Stimulated activated CD4-positive, alpha-beta T cell treated with anti-CD3 and anti-CD28 coated beads, Interleukin-2, amount 100 ng/mL, for 48 hours (primary cell): Measurements from ENCODE around the gene CFAP46.

Source experiments
- DNase-seq, 2 donors: peaks; one replicate each; pipeline ENCODE4 v3.0.0-alpha.2; 2020

CFAP46 gene

DNA sequence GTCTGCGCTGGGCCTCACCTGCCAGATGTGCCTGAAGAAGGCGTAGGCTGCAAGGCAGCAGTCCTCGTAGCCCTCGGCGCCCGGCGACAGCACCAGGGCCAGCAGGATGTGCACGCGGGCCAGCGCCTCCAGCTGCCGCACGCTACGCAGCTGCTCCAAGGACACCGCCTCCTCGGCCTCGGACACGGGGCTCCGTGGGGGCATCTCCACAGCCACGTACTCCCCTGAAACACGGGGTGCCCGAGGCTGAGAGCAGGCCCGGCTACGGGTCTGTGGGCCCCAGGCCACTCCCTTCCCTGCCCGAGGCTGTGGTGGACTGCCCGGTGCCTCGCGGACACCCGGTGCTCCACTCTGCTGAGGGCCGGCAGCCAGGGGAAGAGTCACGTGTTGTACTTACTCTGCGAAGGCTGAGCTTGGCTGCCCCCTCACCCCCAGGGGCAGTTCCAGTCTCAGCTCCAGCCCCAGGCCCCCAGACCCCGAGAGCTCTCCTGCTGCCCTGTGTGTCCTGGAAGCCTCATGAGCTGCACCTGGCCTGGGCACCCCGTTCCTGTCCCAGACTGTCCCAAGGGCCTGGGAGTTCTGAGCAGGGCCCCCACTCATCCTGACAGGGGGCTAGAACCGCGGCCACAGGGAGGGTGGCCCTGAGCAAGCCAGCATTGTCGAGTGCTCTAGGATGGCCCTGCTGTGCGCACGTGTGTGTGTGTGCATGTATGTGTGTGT is 62.8 kb downstream of the CFAP46 start:
- no peak for DNase-seq

DNA sequence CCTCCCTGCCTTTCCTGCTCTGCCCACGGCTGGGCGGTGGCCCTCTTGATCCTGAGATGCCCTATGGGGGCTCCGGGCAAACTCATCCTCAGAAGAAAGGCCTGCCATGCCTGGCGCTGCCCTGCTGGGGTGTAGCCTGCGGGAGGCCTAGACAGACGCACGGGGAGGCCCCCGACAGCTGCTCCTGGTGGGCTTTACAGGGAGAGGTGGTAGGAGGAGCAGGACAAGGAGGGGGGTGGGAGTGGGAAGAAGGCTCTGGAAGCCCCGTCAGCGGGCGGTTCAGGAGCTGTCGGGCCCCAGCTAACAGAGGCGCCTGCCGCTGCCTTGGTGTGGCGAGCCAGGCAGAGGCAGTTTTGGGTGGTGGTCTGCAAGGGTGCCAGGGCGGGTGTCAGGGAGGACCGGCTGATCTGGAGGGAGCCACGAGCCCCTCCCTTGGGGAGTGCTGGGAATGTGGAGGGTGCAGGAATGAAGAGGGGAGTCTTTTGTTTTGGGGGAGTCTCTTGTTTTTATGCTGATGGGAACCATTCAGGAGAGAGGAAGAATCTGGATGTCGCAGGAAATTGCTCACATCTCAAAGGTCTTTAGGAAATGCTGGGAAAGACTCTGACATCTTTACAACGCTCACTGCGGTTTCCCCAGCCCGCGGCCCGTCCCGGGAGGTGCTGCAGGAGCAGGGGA is 63.5 kb downstream of the CFAP46 start:
- DNase-seq: no peak

DNA sequence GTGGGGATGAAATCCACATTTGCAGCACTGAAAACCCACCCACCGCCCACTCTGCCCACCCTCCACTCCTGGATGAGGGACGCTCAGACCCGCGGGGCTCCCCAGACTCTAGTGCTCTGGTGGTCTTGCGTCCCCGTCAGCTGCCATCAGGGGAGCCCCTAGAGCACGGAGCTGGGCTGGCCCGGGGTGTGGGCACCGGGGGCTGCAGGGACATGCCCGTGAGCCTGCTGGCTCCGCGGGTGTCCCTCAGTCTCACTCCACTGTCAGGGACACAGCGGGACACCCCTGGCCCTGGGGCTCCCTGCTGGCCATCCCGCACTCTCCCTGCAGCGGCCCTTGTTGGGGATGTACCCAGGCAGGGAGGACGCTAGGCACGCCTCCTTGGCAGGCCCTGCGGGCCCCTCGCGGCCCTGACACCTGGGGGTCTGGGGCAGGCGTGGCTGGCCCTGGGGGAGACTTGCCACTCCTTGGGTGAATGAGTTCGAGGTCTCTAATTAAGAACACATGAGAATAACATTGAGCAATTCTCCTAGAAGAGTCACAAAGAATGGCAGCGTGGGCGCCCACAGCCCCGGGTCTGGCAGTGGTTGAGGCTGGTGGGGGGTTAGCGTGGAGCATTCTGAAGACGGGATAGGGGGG is 64.2 kb downstream of the CFAP46 start:
- DNase-seq: no peak

DNA sequence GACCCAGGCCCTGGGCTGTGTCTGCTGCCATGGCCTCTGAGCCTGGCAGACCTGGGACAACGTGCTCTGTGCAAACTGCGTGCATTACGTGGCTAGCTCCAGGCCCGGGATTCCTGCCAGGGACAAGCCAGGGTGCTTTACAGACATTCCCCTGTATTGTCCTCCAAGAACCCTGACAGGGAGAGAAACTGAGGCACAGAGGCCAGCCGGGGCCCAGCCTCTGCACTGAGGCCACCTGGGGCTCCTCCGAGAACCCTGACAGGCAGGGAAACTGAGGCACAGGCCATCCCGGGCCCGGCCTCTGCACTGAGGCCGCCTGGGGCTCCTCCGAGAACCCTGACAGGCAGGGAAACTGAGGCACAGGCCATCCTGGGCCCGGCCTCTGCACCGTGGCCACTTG is 64.9 kb downstream of the CFAP46 start:
- no peak for DNase-seq

DNA sequence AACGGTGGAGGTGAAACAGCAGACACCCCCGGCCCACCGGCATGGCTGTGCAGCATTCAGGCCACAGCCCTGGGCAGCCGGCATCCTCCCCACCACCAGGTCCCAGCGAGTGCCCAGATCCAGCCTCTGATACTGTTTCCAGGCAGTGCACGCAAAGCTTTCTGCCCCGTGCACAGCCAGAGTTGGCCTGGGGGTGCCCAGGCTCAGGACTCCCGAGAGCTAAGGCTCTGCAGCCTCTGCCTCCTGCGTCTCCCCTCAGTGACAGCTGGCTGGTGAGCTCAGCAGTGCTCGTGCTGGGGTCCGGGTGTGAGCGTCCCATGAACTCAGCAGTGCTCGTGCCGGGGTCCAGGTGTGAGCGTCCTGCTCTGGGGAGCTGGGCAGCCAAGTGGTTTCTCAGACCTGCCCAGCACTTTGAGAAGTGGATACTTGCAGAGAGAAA is 65.4 kb downstream of the CFAP46 start:
- DNase-seq: no peak

DNA sequence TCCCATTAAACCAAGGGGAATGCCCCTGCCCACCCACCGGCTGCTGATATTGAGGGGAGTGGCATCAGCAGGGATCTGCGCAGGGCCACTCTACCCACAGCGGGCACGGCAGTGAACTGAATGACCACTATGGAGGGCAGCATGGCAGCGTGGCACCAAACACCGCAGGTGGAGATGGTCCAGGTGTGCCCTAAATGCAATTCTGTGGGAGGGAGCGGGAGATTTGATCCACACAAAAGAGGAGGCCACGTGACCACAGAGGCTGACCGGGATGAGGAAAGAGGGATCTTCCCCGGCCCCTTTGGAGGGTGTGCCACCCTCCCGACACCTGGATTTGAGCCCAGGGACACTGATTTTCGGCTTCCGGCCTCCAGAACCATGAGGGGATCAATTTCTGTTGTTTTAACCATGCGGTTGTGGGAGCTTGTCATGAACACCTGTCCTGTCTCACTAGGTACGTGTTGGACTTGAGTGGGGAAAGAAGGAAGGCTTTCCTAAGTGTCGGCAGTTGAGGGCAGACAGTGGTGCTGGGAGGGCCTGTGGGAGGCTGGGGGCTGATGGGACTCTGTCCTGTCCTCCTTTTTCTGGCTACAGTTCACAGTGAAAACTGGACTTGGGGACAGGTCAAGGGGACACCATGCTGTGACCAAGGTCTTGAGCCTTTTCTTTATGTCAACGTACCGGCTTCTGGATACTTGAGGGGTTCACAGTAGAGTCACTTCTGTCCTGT is 66.1 kb downstream of the CFAP46 start:
- no peak for DNase-seq

DNA sequence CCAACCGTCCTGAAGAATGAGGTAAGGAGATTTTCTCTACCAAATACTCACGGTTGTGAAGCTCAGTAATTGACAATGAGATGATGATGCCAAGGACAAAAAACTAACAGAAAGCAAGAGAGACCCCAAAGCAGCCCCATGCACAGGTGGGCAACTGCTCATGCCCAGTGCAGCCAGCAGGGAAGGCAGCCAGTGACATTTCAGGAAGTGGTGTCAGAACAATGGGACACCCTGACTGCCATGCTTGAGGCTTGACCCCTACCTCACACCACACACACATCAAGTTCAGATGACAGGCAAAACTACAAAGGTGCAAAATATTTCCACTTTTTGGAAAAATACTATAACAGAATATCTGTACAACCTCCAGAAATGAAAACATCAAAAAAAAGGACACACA is 66.9 kb downstream of the CFAP46 start:
- no peak for DNase-seq

DNA sequence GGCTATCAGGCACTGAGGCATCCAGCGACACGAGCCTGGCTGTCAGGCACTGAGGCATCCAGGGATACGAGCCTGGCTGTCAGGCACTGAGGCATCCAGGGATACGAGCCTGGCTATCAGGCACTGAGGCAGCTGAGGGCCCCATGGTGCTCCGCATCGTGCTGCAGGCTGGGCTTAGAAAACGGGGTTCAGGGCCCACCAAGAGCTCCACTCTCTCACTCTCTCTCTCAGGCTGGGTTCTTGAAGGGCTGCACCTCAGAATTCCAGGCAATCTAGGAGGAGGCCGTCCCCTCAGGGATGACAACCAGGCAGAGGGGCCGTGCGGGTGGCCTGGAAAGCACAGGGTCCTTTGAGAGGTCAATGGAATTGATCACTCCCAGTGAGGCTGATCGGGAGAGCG is 69.0 kb downstream of the CFAP46 start:
- DNase-seq: no peak

DNA sequence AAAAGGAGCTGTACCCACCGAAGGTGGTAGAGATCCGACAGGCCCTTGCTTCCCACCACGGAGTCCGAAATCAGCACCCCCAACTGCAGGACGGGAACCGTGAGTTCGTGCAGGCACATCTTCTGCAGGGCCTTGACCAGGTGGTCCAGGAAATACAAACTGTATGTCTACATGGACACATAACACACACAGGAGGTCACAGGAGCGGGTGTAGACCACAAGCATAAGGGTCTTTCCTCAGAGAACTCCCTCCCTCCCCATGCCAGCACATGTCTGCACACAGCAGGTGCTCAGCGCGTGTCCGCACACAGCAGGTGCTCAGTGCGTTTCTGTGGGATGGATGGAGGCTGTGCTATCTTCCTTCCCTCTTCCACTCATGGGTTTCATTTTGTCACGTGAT is 69.7 kb downstream of the CFAP46 start:
- no peak for DNase-seq

DNA sequence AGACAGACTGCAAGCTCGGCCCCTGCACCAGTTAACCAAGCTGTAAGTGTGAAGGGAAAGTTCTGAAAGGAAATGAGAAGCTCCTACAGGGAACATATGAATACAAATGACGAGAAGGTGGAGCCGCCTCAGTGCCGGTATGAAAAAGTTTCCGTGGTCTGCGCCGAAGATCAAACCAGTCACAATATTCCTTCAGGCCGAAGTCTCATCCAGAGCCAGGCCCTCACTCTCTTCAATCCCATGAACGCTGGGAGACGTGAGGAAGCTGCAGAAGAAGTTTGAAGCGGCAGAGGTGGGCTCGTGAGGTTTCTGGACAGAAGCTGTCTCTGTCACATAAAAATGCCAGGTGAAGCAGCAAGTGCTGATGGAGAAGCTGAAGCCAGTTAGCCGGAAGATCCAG is 71.9 kb downstream of the CFAP46 start:
- no peak for DNase-seq

DNA sequence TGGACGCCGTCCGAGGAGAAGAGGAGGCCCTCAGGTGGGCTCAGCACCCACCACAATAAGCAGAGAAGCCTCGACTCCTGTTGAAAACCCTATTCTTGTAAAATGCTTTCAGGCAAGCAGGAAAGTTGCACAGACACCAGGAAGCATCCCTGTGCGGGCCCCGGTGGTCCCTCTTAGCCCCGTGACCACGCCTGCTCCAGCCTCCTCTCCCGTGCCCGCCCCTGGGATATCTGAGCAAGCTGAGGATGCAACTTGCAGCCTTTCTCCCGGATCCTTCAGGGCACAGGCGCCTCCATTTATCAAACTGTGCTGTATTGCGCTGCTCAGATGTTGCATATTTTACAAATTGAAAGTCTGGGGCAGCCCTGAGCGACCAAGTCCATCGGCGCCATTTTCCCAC is 72.7 kb downstream of the CFAP46 start:
- DNase-seq: no peak

DNA sequence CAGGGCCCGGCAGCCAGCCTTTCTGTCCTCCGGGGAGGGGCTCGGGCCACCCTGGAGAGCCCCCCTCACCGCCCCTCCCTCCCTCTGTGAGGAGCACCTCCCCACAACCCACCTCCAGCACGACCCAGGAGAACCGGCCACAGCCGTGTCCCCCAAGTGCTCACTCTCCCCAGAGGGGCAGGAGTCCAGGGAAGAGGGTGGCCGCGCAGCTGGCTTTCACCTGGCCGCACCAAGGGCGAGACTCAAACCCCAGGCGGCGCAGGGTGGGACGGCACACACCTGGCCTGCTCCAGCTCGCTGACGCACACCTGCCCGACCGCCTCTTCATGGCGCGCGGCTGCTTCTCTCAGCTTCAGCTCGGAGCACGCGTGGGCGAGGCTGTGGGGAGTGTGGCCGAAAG is 73.4 kb downstream of the CFAP46 start:
- no peak for DNase-seq

DNA sequence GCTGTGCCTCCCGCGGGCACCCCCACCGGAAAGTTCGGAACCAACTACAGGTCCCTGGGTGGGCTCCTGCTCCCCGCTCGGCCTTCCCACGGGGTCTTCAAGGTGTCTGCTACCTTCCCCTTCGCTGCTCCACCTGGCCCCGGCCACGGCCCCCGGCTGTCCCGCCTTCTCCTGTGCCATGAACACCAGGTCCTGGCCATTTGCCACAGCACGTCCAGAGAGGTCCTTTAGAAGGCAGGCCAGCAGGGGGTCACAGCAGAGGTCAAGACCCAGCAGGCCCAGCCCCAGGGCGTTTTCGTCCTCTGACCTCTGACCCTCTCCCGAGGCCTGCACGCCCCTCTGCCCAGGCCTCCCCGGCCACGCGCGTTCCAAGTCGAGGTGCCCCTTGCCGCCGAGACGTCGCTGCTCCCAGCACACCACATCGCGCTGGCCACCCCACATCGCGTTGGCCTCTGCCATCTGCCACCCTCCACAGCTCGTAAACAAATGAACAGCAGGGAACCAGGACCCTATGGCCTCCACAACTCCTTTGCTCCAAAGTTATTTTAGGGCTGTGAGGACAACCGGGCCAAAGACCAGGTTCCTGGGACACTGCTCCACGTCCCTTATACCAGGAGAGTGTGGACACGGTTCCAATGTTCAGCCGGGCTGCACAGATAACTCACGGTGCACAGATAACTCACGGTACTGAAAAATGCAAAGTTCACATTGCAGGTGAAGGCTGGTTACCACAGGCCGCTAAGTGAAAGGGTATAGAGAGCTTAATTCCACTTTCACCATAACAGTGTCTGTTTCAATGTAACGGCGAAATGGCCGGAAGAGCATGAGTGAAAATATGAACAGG is 74.3 kb downstream of the CFAP46 start:
- no peak for DNase-seq

DNA sequence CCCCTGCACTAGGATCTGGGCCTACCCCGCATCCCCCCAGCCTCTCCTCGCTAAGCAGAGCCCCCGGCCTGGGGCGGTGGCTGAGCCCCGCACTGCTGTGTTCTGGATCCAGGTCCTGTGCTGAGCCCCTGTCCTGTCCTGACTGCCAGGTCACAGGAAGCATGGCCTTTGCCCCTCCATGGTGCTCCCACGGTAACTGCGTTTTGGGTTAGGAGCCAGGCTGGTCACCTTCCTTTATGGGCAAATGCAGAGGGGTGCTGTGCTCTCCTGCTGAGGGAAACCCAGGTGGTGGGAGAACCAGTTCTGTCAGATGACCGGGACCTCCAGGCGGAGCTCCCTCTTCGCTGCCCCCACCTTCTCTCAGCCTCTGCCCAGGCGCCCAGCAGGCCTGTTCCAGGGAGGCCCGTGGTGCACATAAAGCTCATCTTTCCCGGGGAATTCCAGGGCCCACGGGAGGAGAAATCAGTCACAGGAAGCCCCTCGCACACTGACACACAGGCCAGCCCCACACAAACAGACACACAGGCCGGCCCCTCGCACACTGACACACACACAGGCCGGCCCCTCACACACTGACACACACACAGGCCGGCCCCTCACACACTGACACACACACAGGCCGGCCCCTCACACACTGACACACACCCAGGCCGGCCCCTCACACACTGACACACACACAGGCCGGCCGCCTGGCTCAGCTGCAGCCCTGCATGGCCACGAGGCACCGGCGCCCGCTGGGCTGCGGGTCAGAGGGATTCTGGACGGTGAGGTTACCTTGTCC is 75.6 kb downstream of the CFAP46 start:
- no peak for DNase-seq

DNA sequence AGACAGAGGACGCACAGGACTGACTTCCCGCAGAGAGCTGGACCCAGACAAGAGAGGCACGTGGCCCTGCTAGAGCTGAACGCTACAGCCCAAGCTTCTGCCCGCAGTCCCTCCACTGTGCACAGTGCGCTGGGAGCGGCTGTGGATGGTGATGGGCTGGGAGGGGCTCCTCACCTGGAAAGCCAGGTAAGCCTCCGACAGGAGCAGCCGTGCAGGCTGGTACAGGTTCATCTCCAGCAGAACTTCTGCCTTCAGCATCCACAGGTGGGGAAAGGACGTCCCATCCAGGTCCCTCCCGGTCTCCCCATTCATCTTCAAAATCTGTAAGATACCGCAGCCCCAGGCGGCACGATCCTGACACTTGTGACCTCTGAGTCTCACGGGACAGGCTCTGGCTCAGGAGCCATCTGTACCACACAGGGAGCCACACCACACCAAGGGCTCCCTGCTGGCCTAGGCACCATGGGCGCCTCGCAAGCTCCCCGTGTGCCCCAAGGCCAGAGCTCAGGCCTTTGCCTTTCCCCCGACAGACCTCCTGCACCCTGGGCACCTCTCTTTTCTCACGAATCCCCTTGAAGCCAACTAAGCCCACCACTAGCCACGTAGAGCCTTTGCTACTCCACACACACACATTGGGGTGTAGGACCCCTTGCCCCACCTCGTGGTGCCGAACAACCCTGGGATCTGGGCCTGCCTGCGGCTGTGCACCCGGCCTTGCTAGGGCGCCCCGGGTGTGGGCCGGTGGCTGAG is 76.3 kb downstream of the CFAP46 start:
- DNase-seq: no peak

DNA sequence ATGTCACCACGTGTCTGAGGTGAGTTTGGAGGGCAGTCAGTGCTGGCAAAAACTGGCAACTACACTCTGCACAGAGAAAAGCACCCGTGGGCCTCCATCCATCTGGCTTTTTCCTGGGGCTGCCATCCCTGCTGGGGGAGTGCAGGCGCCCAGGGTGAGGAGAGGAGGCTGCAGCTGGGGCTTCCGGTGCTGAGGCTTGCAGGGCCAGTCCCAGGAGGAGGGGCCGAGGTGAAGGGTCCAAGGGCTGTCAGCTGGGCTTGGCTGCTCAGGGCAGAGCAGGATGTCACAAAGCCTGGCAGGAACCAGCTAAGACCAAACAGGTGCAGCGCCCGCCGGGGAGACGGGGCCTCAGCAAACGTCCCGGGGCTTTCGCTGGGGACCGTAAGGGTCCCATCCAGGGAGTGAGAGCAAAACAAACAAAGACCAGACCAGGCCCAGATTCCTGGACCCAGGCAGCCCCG is 77.2 kb downstream of the CFAP46 start:
- no peak for DNase-seq

DNA sequence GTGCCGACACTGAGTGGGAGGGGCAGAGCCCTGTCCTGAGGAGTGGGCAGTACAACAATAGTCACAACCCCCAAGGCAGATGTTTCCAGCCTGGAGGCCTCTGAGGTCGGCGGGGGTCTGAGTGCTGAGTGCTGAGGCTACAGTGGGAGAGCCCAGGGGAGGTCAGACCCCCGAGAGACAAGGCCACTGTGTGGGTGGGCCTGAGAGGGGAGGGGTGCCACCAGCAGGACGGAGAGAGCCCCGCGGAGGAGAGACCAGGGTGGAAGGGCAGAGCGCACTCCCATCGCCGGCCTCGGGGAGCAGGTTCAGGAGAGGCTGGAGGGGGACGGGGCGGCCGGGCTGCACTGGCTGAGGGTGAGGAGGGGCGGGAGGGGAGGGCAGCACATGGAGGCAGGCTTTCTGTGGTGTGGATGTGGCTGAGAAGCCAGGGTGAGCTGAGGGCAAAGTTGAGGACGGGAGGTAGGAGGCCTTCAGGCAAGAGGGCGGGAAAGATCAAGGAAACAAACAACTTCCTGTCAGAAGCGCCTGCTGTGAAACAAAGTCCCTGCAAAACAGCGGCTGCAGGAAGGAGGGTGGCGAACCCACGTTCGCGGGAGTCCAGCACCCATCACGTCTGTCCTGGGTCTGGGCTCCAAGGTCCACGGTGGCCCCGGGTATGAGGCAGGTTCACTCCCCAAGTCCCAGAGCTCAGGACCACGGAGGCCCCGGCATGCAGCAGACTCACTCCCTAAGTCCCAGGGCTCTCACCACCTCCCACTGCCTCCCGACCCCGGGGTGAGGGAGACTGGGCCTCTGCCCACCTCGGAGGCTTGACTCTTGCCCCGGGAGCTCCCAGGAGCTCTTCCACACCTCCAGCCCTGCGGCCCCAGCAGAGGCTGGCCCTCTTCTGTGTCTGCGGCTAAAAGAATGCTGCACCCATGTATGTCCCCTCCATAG is 79.6 kb downstream of the CFAP46 start:
- no peak for DNase-seq

DNA sequence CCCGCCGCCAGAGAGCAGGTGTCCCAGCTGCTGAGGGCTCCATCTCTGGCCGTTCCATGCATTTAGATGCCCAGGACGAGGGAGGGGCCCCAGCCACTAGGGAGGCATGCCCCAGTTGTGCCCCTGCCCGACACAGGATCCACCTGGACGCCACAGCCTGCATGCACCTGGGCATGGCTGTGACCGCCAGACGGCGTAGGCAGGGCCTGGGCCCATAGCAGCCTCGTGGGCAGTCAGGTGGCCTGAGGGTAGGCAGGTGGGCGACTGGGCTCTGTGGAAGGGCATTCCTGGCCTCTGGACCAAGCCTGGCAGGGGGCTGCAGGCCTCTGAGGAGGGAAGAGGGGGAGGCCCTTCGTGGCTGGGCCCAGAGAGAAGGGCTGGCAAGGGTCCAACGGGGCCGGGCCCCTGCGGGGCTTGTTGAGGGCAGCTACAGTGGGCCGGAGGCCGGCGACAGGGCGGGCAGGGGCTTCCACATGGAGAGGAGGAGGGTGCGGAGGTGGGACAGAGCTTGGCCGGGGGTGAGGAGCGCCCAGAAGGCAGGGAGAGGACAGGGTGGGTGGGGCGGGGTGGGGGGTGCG is 80.4 kb downstream of the CFAP46 start:
- no peak for DNase-seq

DNA sequence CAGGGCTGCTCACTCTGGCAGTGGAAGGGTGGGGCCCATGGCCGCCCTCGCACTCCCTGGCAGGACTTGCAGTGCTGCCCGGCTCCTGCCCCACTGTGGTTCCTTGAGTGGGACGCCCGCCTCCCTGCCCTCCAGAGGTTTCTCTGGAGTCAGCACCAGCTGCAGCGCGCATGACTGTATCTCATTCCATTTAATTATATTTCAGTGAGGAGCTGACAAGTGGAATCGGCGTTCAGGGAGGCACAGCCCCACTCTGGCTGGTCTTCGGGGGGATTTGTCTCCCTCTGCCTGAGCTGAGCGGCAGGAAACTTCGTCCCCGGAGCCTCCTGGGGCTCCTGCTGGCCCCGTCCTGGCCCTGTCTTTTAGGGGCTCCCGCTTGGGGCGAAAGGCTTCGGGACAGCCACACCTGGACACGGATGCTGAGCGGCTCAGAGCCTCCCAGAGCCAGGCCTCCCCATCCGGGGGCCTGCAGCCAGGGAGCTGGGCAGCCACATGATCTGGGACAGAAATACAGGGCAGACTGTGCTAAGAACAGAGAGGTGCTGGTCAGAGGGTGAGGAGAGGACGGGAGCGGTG is 81.2 kb downstream of the CFAP46 start:
- no peak for DNase-seq
